ENCODE measurements around the gene MAN1C1.

DNA sequence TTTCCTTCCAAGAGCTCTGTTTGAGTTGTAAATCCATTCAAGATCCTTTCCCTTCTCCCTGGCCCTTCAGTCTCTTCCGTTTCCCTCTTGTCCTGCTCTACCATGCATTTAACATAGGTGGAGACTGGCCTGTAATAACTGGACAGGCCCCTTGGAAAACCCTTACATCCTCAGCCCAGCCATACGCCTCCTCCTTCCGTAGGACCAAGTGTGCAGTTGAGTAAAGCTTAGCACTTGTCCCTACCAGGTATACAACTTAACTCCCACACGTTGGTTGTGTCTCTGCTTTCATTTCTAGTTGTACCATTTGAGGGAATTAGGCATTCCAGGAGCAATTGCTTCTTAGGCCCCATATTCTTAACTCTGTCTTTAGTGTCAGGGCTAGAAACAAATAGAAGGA is 6.4 kb downstream of the MAN1C1 start:
- TF ChIP-seq, protein P1, sequence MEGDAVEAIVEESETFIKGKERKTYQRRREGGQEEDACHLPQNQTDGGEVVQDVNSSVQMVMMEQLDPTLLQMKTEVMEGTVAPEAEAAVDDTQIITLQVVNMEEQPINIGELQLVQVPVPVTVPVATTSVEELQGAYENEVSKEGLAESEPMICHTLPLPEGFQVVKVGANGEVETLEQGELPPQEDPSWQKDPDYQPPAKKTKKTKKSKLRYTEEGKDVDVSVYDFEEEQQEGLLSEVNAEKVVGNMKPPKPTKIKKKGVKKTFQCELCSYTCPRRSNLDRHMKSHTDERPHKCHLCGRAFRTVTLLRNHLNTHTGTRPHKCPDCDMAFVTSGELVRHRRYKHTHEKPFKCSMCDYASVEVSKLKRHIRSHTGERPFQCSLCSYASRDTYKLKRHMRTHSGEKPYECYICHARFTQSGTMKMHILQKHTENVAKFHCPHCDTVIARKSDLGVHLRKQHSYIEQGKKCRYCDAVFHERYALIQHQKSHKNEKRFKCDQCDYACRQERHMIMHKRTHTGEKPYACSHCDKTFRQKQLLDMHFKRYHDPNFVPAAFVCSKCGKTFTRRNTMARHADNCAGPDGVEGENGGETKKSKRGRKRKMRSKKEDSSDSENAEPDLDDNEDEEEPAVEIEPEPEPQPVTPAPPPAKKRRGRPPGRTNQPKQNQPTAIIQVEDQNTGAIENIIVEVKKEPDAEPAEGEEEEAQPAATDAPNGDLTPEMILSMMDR (IDR thresholded peaks at IDR 0.05; ENCODE audit: low read depth, low read length): no peak
- no peak for TF ChIP-seq EZH2phosphoT487 (IDR thresholded peaks at IDR 0.05; ENCODE audit: low read depth)

Data from OCI-LY3 (cell line).